Neural progenitor cell (in vitro differentiated cells): ENCODE data around the gene TMEM185B.

Experiments used
- CTCF ChIP-seq: fragments of 200-600 bp; sonication (generic); IDR thresholded peaks from 2 replicates; pipeline ENCODE4 v1.5.1; 2017; ENCODE audit warnings: antibody characterized with exemption, mild to moderate bottlenecking
- EZH2 ChIP-seq: fragments of 200-600 bp; sonication (generic); IDR thresholded peaks from 2 replicates; pipeline ENCODE4 v1.6.1; 2017; ENCODE audit warnings: antibody characterized with exemption, mild to moderate bottlenecking, moderate library complexity
- EZH2phosphoT487 ChIP-seq: fragments of 200-600 bp; sonication (generic); IDR thresholded peaks from 2 replicates; pipeline ENCODE4 v1.6.1; 2017; ENCODE audit warnings: antibody characterized with exemption

- TF ChIP-seq CTCF (no peak), EZH2phosphoT487 (no peak), EZH2 (no peak)
Observed at GRCh38 chr2:120225549-120226065, 2.4 kb upstream of the TMEM185B start.
